ENCODE data around the gene TTC6. TPM values are rescaled to one million over a fixed set of nuclear protein-coding genes. Genes with fewer than 3 reads are reported as not detected.

TTC6 gene, protein sequence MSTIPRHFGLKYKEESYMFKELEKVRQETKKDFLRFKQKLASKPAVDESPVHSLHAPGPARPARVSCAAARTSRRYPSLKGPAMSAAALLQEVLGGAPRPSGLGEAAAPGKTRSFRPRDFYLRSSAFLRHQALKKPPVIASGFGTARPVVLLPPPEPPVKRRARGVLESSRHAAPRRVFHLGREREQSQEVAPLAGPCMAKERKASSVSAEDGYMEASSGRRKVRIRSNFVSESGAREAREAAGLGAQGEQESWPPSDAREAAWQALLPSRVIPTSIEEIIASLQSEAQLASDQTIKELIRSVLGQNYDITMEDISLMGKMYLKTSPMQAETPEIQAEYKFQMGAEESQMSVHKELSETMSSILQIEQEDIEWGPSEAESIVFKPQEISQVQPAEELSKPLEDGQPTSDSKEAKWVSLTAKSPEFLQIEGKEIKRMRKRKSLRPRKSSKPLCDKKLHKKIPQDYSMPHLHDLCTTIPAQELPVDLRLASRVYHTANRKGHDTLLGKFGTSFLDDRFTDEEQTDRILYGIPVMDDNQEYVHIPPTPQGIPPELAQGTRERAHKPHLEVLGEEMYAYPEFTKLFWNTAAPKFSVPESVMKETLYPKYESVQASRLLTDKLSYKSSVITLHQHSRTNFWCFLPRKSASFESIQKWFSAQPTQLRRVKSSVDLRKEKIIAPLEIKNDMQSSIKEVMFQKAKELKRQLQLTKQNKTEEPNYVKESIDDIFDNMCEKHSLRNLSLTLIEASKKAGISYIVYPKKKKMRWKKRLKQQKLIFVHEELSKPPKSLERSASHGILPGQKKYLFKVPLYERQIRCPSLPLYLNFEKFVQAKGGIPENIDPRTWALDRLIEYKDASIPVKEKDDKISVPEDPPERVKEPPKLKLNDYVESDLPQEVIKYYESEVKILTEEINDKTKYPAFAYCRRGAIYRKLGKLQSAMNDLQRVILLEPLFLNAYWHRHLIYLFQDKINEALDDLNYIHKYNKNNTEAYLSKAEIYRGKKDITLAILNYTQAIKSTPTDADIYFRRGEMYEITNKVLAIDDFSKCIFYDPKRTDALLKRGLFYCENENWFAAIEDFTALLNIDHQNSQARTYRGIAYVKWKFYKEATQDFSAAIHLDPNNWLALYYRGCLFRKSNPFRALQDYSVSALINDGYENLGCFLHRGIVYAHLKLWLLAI (N-terminal part only)
- under 0.01 TPM in 2 replicates for total RNA-seq

DNA sequence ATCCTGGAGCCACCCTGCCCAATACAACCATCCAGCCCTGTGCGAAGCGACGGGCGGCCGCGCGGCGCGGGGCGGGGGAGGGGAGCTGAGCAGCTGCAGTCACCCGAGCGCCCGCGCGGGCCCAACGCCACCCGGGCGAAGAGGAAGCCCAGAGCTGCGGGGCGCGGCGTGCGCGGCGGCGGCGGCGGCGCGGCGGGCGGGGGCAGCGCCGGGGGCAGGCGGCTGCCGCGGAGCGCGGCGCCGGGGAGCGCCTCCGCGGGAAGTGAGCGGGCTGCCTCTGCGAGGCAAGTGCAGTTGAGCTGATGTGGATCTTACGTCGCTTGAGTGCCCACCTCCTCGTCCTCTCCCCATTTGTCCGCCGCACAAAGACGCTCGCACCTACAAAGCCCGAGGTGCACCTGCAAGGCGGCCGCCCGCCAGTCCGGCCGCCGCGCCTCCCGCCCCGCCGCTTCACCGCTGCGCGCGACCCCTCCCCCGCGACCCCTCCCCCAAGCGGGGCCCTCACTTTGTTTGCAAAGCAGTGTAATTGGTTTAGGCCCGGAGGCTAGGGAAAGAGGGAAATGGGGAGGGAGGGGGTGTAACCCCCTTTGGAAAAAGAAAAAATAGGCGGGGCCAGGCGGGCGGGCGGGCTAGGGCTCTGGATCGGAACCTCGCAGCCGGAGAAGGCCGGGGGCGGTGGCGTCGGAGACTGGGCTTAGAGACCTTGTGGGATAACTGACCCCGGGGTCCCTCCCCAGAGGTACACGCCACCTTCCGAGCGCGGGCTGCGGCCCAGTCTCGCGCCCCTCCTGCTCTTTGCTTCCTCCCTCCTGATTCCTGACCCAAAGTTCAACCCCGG, at the start of gene TTC6, which contains the start of gene FOXA1:
Gene TTC6, plus strand, starts transcription at position 659 of the 838 bp plus-strand sequence. CDS start 26,436 bp downstream, outside the sequence.
Gene FOXA1, minus strand, starts transcription at position 279 of the 838 bp plus-strand sequence. Its CDS starts 277 bp downstream, at position 2.

Other genes with a start within 250 kb of the TTC6 start
- 0.08 TPM in 1 of 2 replicates, not detected in the other for gene FOXA1, start 380 bp upstream of the TTC6 start, total RNA-seq

Data from hair follicular keratinocyte (primary cell).